Panc1 (cell line): ENCODE results near the gene PIAS3. TPM values are rescaled to one million over a fixed set of nuclear protein-coding genes. Genes with fewer than 3 reads are reported as not detected.
A peak's percentile ranks its signal among the peaks of the same experiment; 100 is the strongest.

Experiments used
- ATAC-seq: fragments of 200-7000 bp; cut with Tn5 transposase; 2 replicates; pipeline ENCODE4 v1.9.1; 2020; ENCODE audit warnings: mild to moderate bottlenecking, moderate library complexity
- Bru-seq: library from RNA; stranded (reverse); fragments of 400-500 nt; gene quantifications from one replicate; lab custom pipeline; 2021; lab: Mats Ljungman, UMichigan
- BruChase-seq, 2 experiments: library from RNA; stranded (reverse); fragments of 400-500 nt; gene quantifications; one replicate each; lab custom pipeline; 2021; lab: Mats Ljungman, UMichigan
- BruUV-seq: library from RNA; stranded (reverse); fragments of 400-500 nt; replicated peaks from 2 replicates; lab custom pipeline; 2021; lab: Mats Ljungman, UMichigan
- CTCF ChIA-PET: fragments of 300-600 bp; sonication (Branson Sonifier 250); formaldehyde crosslinking; loops from one replicate; lab custom pipeline; 2022; ENCODE audit warnings: antibody characterized with exemption; lab: Charles Lee
- POLR2A ChIA-PET: fragments of 300-600 bp; sonication (Branson Sonifier 250); formaldehyde crosslinking; loops from one replicate; lab custom pipeline; 2022; ENCODE audit warnings: antibody characterized with exemption; lab: Charles Lee
- DNase-seq: peaks from one replicate; pipeline ENCODE4 v3.0.0-alpha.2; 2010; ENCODE audit warnings: low read depth, low spot score
- H3K27ac ChIP-seq: 2 replicates; pipeline ENCODE4 v1.5.1; 2011; ENCODE audit warnings: mild to moderate bottlenecking, low read length, inconsistent platforms
- H3K27me3 ChIP-seq: fragments of 200-500 bp; sonication (Bioruptor generic); 2 replicates; pipeline ENCODE4 v1.6.0; 2014; ENCODE audit warnings: low read length, inconsistent platforms; ENCODE audit not compliant: control insufficient read depth, insufficient read depth
- H3K36me3 ChIP-seq: fragments of 200-500 bp; sonication (Bioruptor generic); 2 replicates; pipeline ENCODE4 v1.5.1; 2014; ENCODE audit warnings: inconsistent platforms, mild to moderate bottlenecking, low read length, moderate library complexity; ENCODE audit not compliant: control insufficient read depth, insufficient read depth
- H3K4me1 ChIP-seq: 2 replicates; pipeline ENCODE4 v1.5.1; 2011; ENCODE audit warnings: inconsistent platforms, mild to moderate bottlenecking, low read length, moderate library complexity; ENCODE audit not compliant: control insufficient read depth, insufficient read depth
- H3K4me3 ChIP-seq, 2 experiments: 2 replicates each; pipeline ENCODE4 v1.5.1; 2011 to 2012; ENCODE audit warnings: low read depth in 2 of 2, low read length in 2 of 2, mild to moderate bottlenecking in 2 of 2, inconsistent platforms in 1 of 2, moderate library complexity in 1 of 2
- H3K9me3 ChIP-seq: fragments of 200-500 bp; sonication (Bioruptor generic); 2 replicates; pipeline ENCODE4 v1.5.1; 2014; ENCODE audit warnings: low read depth, mild to moderate bottlenecking, inconsistent platforms, low read length, moderate library complexity; ENCODE audit not compliant: control insufficient read depth, insufficient read depth
- POLR2AphosphoS5 ChIP-seq: IDR thresholded peaks from 2 replicates; pipeline ENCODE4 v1.6.1; 2012; ENCODE audit warnings: mild to moderate bottlenecking, low read depth, low read length, moderate library complexity
- SIN3A ChIP-seq: IDR thresholded peaks from 2 replicates; pipeline ENCODE4 v1.6.1; 2012; ENCODE audit warnings: low read depth, mild to moderate bottlenecking, low read length, moderate library complexity, borderline replicate concordance; ENCODE audit not compliant: insufficient read depth
- TCF7L2 ChIP-seq: IDR thresholded peaks from 2 replicates; pipeline ENCODE4 v1.6.1; 2011; ENCODE audit warnings: mild to moderate bottlenecking, low read depth, low read length, inconsistent platforms
- in situ Hi-C: cut with HindIII; loops from 2 replicates; pipeline ENCODE4 v1.10.0; 2016; ENCODE audit warnings: low sequenced_read_pairs, low pct_unique_long_range_greater_than_20kb
- intact Hi-C: fragments of 100-400 bp; cut with micrococcal nuclease; formaldehyde crosslinking; loops from one replicate; pipeline ENCODE4 v1.10.0; 2022; ENCODE audit not compliant: unreplicated experiment
- long read RNA-seq: library from polyadenylated mRNA; unstranded; transcript quantifications from one replicate; pipeline ENCODE4 v2.0.0, GENCODE V29; 2021; ENCODE audit not compliant: unreplicated experiment
- polyA plus RNA-seq: library from polyadenylated mRNA; unstranded; fragments of >200 nt; gene quantifications from one replicate; pipeline ENCODE4 v1.2.1, GENCODE V29; 2012; ENCODE audit warnings: missing spikeins; ENCODE audit not compliant: insufficient read length
- total RNA-seq: library from RNA; stranded (reverse); gene quantifications from one replicate; pipeline ENCODE4 v1.2.1, GENCODE V29; 2021; ENCODE audit not compliant: unreplicated experiment
- TF ChIP-seq, protein P1 (sequence below): fragments of 450-650 bp; IDR thresholded peaks from 2 replicates; pipeline ENCODE4 v1.5.1; 2017; ENCODE audit warnings: mild to moderate bottlenecking
- TF ChIP-seq, protein P2 (sequence below), 2 experiments: IDR thresholded peaks; 2 replicates each; pipeline ENCODE4 v1.6.1; 2011 to 2012; ENCODE audit warnings: low read depth in 2 of 2, control low read depth in 1 of 2, low read length in 1 of 2, mild to moderate bottlenecking in 1 of 2, moderate library complexity in 1 of 2; ENCODE audit not compliant: insufficient read depth in 1 of 2

PIAS3 gene
- 68.1 TPM for total RNA-seq
- polyA plus RNA-seq: 108 TPM
- percentile 80 among the genes with signal in this experiment for Bru-seq, nascent RNA
- percentile 92 among the genes with signal in this experiment for BruChase-seq, experiment 1, labeled RNA remaining after a 2-hour chase
- BruChase-seq, experiment 2, labeled RNA remaining after a 6-hour chase: percentile 95 among the genes with signal in this experiment
- long read RNA-seq, transcript PIAS3-203 (14 exons, 2,901 nt): minor isoform, 13 of 129 reads
- long read RNA-seq, transcript PIAS3-207 (7 exons, 2,679 nt): major isoform, 20 of 129 reads
- long read RNA-seq, partial matches to known transcripts: 60 of 129 reads
- long read RNA-seq, other reads (novel, unspliced or antisense): 36 of 129 reads

DNA sequence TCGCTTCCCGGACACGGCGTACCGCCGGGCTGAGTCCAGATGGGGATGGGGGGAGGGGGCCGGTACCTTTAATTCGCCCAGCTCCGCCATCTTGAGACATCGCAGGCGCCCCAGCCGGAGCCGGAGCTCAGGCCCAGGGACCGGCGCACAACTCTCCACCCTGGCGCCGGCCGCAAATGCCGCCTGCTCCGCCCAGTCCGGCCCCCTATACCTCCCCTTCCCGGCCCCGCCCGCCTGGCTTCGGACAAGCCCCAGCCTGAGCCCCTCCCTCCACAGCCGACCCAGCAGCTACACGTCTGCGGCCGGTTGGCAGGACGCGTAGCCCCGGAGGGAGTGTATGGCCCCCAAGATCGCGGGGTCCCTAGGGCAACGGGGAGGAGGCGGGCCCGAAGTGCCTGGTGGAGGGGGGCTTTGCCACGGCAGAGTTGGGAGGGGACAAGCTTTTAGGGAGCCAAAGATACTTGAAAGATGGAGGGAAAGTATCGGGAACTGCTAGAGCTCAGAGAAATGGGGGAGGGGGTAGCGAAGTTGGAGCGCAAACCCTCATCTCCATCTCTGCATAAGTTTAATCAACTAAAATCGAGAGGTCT lies at the start of gene PIAS3:
PIAS3 (minus strand) TSS at position 181 of the 590 bp plus-strand sequence; CDS start at position 90, 91 bp downstream.
- no peak for TF ChIP-seq TCF7L2
- TF ChIP-seq, protein P1, sequence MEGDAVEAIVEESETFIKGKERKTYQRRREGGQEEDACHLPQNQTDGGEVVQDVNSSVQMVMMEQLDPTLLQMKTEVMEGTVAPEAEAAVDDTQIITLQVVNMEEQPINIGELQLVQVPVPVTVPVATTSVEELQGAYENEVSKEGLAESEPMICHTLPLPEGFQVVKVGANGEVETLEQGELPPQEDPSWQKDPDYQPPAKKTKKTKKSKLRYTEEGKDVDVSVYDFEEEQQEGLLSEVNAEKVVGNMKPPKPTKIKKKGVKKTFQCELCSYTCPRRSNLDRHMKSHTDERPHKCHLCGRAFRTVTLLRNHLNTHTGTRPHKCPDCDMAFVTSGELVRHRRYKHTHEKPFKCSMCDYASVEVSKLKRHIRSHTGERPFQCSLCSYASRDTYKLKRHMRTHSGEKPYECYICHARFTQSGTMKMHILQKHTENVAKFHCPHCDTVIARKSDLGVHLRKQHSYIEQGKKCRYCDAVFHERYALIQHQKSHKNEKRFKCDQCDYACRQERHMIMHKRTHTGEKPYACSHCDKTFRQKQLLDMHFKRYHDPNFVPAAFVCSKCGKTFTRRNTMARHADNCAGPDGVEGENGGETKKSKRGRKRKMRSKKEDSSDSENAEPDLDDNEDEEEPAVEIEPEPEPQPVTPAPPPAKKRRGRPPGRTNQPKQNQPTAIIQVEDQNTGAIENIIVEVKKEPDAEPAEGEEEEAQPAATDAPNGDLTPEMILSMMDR: no peak
- peak; percentile 59; the same call in 1 of the 2 replicates for TF ChIP-seq POLR2AphosphoS5
- TF ChIP-seq SIN3A: peak; percentile 89; the same call in 1 of the 2 replicates
- TF ChIP-seq, protein P2, sequence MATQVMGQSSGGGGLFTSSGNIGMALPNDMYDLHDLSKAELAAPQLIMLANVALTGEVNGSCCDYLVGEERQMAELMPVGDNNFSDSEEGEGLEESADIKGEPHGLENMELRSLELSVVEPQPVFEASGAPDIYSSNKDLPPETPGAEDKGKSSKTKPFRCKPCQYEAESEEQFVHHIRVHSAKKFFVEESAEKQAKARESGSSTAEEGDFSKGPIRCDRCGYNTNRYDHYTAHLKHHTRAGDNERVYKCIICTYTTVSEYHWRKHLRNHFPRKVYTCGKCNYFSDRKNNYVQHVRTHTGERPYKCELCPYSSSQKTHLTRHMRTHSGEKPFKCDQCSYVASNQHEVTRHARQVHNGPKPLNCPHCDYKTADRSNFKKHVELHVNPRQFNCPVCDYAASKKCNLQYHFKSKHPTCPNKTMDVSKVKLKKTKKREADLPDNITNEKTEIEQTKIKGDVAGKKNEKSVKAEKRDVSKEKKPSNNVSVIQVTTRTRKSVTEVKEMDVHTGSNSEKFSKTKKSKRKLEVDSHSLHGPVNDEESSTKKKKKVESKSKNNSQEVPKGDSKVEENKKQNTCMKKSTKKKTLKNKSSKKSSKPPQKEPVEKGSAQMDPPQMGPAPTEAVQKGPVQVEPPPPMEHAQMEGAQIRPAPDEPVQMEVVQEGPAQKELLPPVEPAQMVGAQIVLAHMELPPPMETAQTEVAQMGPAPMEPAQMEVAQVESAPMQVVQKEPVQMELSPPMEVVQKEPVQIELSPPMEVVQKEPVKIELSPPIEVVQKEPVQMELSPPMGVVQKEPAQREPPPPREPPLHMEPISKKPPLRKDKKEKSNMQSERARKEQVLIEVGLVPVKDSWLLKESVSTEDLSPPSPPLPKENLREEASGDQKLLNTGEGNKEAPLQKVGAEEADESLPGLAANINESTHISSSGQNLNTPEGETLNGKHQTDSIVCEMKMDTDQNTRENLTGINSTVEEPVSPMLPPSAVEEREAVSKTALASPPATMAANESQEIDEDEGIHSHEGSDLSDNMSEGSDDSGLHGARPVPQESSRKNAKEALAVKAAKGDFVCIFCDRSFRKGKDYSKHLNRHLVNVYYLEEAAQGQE (IDR thresholded peaks at IDR 0.05; ENCODE audit: insufficient read depth in 1 of 2, low read depth in 2 of 2, low read length in 1 of 2): no peak
- in situ Hi-C loops: no loop called here
- intact Hi-C loops: loop anchor here (10.0 kb wide), 1 partner anchor 56 kb away; the partner anchor contains the start of genes ITGA10 and PEX11B
- ChIA-PET CTCF (interaction anchor here (0.5 to 2.9 kb wide), 7 partner anchors 9 to 147 kb away, joined by 4 to 25 read pairs (median 5); partner anchors contain the start of gene NUDT17), POLR2A (interaction anchor here (0.6 to 1.0 kb wide), 6 partner anchors 11 to 87 kb away, joined by 3 to 6 read pairs (median 4); partner anchors contain the start of genes ANKRD35, RBM8A and RNF115)
- Histone ChIP-seq H3K27me3 (no peaks in the 10 kb centered on the region), H3K4me1 (peaks cover 17% of the 10 kb centered on the region), H3K27ac (peak within 1 kb of the TSS; percentile 95), H3K4me3 (peak within 1 kb of the TSS; percentile 85 to 98), H3K9me3 (no peaks in the 10 kb centered on the region), H3K36me3 (peaks cover 14% of the 10 kb centered on the region; the same call in 1 of the 2 replicates)
- ATAC-seq (peak; percentile 94), DNase-seq (peak; percentile 67)
- BruUV-seq: no TSS peak

DNA sequence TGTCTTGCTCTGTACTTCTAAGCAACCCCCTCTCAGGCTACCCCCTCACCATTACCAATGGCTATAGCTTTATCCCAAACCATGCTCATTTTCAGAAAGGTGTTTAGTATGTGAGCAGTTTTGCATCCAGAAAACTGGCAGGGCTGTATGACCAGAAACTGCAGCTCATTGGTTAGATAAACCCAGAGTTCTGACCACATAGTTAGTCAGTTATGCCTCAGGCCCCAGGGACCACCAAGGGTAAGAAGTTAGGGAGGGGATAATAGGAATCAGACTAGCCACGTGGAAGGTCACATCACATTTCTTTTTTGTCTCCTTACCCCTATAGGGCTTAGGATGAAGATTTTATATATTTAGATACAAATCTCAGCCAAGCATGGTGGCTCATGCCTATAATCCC lies 49.8 kb upstream of the PIAS3 start:
- in situ Hi-C loops: no loop called here
- H3K27ac ChIP-seq: peak overlapping the region; percentile 46
- peaks cover 5% of the 10 kb centered on the region for H3K36me3 ChIP-seq
- no peak overlapping the region for H3K4me3 ChIP-seq
- no peaks in the 10 kb centered on the region for H3K27me3 ChIP-seq
- H3K4me1 ChIP-seq: peaks cover 13% of the 10 kb centered on the region
- no peaks in the 10 kb centered on the region for H3K9me3 ChIP-seq
- ATAC-seq (no peak), DNase-seq (no peak)
- intact Hi-C loops: no loop called here
- TF ChIP-seq SIN3A (no peak), POLR2AphosphoS5 (no peak), TCF7L2 (no peak)
- TF ChIP-seq, protein P1: no peak
- TF ChIP-seq, protein P2 (IDR thresholded peaks at IDR 0.05; ENCODE audit: insufficient read depth in 1 of 2, low read depth in 2 of 2, low read length in 1 of 2): no peak
- no TSS peak for BruUV-seq
- ChIA-PET CTCF (interaction anchor here (2.2 kb wide), 1 partner anchor 17 kb away, joined by 15 read pairs; no protein-coding TSS in a partner anchor), POLR2A (interaction anchor here (0.7 kb wide), 1 partner anchor 100 kb away, joined by 4 read pairs; no protein-coding TSS in a partner anchor)
